Activated CD4-positive, CD25-positive, alpha-beta regulatory T cell treated with anti-CD3 and anti-CD28 coated beads, Interleukin-2, amount 50 U/mL, for 72 hours (primary cell): ENCODE results near the gene AP3B2.
"Not testable (repeated sequence)": the region's sequence is repeated elsewhere in the genome, so short reads cannot be mapped to it uniquely, and the experiment has no call there.

ENCODE experiments used
- DNase-seq: peaks from one replicate; pipeline ENCODE4 v3.0.0; 2021

Gene AP3B2

GRCh38 chr15:82709421-82710207, at the start of gene AP3B2:
TSS of gene AP3B2 (minus strand) at chr15:82709875. CDS start at chr15:82709706, 169 bp downstream.
- peak; percentile 83 for DNase-seq

- no peak for DNase-seq
These were observed 41.6 kb upstream of the AP3B2 start for GRCh38 chr15:82751308-82751707.

- no peak for DNase-seq
These were observed 41.1 kb upstream of the AP3B2 start for GRCh38 chr15:82750831-82751180.

GRCh38 chr15:82749951-82750830, 40.5 kb upstream of the AP3B2 start:
- DNase-seq, result peak; percentile 80

- DNase-seq, result no peak
These were observed 38.6 kb upstream of the AP3B2 start for GRCh38 chr15:82748315-82748714.

DNA sequence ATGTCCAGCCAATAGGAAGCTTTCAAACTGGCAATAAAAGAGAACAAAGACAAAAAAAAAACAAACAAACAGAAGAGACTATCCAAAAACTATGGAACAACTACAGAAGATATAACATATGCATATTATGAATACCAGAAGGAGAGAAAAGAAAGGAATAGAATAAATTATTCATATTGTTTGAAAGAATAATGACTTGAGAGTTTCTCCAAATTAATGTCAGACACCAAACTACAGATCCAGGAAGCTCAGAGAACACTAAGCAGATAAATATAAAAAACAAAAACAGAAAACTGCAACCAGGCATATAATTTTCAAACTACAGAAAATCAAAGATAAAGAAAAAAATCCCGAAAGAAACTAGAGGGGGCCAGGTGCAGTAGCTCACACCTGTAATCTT, 34.1 kb upstream of the AP3B2 start:
- no peak for DNase-seq

DNA sequence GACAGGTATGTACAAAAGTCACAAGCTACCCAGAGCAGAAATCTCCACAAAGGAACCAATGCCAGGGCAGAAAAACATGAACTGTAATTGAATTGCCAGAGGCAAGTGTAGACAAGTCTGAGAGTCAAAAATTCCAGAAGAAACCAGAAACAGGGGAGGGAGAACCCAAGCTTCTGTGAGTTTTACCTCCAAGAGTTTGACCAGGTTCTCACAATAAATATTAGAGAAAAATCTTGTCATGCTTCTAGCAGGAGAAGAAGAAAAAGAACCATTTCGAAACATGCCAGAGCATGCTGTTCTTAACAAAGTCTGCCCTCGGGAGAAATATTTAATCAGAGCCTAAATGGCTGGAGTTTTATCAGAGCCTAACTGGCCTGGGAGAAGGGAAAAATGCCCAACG, 32.5 kb upstream of the AP3B2 start:
- DNase-seq, result no peak

DNA sequence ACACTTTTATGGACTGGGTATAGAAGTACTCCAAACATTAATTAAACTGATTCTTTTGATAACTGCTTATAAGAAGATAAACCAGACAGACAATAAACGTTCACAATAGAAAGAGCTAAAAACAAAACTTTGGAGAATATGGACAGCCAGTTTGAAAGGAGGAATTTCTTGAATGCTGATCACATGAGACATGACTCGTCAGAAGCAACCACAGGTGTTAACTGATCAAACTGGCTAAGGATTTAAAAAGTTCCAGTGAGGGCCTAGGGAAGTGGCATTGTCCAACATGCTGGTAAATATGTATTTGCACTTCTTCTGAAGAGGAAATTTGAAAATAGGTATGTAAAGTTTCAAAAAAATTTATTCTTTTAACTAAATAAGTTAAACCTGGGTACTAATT, 29.4 kb upstream of the AP3B2 start:
- no peak for DNase-seq

- no peak for DNase-seq
These were observed 28.3 kb upstream of the AP3B2 start for GRCh38 chr15:82737975-82738374.

GRCh38 chr15:82731527-82731926, 21.9 kb upstream of the AP3B2 start:
- DNase-seq, result no peak

DNA sequence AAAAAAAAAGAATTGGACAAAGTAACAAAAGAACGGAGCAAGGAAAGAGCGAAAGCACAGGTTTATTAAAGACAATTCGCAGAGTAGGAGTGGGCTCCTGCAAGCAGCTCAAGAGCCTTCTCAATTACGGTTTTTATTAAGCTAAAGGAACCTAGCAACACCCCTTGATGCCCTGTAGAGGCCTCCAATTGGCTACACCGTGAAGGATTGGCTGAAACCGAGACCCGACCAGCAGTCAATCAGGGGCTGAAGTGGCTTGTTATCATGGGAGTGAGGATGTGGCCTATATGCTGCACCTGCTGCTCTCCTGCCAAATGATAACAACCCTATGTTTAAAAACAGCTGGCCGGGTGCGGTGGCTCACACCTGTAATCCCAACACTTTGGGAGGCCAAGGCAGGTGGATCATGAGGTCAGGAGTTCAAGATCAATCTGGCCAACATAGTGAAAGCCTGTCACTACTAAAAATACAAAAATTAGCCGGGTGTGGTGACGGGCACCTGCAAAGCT, 20.4 kb upstream of the AP3B2 start:
- no peak for DNase-seq

DNA sequence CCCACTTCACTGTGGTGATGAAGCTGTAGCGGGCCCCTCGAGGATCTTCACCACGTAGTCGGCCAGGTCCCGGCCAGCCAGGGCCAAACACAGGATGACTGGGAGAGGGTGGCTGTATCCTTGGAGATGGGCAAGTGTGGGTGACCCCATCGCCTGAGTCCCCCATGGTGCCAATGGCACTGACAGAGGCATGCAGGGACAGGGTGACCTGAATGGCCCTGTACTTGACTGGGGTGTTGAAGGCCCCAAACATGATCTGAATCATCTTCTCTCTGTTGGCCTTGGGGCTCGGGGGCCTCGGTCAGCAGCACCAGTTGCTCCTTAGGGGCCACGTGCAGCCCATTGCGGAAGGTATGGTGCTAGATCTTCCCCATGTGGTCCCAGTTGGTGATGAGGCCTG, 17.1 kb upstream of the AP3B2 start:
- DNase-seq, result no peak

GRCh38 chr15:82715003-82715402, 5.3 kb upstream of the AP3B2 start:
- DNase-seq, result no peak

- no peak for DNase-seq
These were observed 4.3 kb upstream of the AP3B2 start for GRCh38 chr15:82714016-82714415.

- no peak for DNase-seq
These were observed 2.4 kb upstream of the AP3B2 start for GRCh38 chr15:82712036-82712435.

- no peak for DNase-seq
These were observed 1.3 kb upstream of the AP3B2 start for GRCh38 chr15:82710926-82711490.

DNA sequence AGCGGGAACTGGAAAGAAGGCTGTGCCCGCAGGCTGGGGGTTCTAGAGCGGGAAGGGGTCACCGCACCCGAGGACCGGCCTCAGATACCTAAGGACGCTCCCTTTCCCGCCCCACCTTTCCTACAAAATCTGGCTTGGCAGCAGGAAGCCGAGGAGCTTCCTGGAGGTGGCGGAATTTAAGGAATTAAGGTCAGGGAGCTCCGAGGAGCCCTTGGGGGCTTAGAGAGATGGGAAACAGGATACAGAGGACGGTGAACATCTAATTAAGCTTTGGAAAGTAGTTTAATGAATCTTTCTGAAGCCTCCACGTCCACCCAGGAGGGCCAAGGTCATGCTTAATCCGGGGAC, 507 bp upstream of the AP3B2 start:
- DNase-seq, result no peak

GRCh38 chr15:82709081-82709420, 624 bp downstream of the AP3B2 start:
- DNase-seq, result no peak

DNA sequence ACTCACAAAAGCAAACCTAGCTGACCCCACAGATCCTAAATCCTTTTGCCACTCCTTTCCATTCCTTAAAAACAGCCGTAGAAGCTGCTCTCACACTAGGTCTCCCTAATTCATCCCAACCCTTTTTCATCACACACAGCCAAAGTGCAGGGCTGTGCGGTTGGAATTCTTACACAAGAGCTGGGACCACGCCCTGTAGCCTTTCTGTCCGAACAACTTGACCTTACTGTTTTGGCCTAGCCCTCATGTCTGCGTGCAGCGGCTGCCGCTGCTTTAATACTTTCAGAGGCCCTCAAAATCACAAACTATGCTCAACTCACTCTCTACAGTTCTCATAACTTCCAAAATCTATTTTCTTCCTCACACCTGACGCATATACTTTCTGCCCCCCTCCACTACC, 3.8 kb downstream of the AP3B2 start:
- not testable (repeated sequence) for DNase-seq

GRCh38 chr15:82699726-82700125, 9.9 kb downstream of the AP3B2 start:
- DNase-seq, result no peak

DNA sequence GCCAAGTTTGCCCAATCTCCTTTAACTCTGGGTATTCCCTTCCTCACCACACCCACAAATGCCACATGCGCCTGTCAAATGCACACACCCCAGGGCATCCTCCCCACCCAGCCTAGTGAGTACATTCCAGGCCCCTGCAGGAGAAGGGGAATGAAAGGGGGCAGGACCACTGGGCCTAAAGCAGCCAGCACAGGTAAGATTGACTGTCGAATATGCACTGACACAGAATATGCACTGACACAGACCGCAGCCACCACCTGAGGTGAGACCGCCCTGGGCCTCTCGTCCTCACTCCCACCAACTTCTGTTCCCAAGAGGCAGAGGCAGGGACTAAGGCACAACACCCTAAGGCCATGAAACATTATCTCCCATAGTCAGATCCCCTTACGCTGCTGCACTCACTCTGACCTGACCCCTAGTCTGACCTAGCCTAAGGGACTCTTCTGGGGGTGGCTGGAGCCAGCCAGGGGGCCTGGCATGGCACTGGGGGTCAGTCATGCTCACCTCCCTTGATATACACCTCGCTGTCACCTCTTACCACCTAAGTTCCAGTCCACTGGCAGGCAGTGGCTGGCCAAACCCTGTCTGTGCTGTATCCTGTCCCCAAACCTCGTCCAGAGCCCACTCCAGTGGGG, 10.8 kb downstream of the AP3B2 start:
- DNase-seq, result no peak

- no peak for DNase-seq
These were observed 11.8 kb downstream of the AP3B2 start for GRCh38 chr15:82697735-82698407.

- no peak for DNase-seq
These were observed 17.5 kb downstream of the AP3B2 start for GRCh38 chr15:82692171-82692570.
